Neural progenitor cell (in vitro differentiated cells): ENCODE data around the gene SLC51B.

Source experiments
- CTCF ChIP-seq: fragments of 200-600 bp; sonication (generic); IDR thresholded peaks from 2 replicates; pipeline ENCODE4 v1.5.1; 2017; ENCODE audit warnings: antibody characterized with exemption, mild to moderate bottlenecking
- EZH2 ChIP-seq: fragments of 200-600 bp; sonication (generic); IDR thresholded peaks from 2 replicates; pipeline ENCODE4 v1.6.1; 2017; ENCODE audit warnings: antibody characterized with exemption, mild to moderate bottlenecking, moderate library complexity

GRCh38 chr15:65027593-65027992 lies 17.6 kb upstream of the SLC51B start:
- TF ChIP-seq CTCF: no peak
- TF ChIP-seq EZH2: no peak
